Stimulated activated CD8-positive, alpha-beta memory T cell treated with anti-CD3 and anti-CD28 coated beads, Interleukin-2, amount 100 ng/mL, for 1 hour (primary cell): ENCODE measurements around the gene P2RX4.
"Not testable (repeated sequence)": the region's sequence is repeated elsewhere in the genome, so short reads cannot be mapped to it uniquely, and the experiment has no call there.

Experiments used
- DNase-seq, 2 donors: peaks; one replicate each; pipeline ENCODE4 v3.0.0-alpha.2; 2020; ENCODE audit warnings: low read depth in 2 of 2

P2RX4 gene

DNA sequence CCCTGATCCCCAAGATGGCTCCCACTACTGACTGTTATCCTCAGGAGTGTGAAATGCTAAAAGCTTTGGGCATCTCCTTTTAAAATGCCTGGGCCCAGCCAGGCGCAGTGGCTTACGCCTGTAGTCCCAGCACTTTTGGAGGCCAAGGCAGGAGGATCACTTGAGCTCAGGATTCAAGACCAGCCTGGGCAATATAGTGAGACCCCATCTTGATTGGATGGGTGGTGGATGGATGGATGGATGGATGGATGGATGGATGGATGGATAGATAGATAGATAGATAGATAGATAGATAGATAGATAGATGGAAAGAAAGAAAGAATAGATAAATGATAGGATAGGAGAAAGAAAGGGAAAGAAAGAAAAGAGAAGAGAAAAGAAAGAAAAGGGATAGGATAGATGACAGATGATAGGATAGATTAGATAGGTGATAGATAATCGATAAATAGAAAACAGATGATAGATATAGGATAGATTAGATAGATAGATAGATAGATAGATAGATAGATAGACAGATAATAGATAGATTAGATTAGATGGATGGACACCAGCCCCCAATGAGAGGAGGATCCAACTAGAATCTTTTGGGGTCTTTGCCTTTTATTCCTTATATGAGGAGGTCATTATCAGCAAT, 9.5 kb downstream of the P2RX4 start:
- DNase-seq: no peak

DNA sequence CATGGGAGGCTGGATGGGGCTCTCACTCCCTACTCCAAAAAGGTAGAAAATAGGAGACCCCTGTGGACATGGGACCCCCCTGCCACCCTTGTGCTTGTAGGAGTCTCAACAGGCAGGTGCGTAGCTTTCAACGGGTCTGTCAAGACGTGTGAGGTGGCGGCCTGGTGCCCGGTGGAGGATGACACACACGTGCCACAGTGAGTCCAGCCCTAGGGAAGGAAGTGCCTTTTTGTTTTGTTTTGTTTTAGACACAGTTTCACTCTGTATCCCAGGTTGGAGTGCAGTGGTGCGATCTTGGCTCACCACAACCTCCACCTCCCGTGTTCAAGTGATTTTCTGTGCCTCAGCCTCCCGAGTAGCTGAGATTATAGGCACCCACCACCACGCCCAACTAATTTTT, 12.9 kb downstream of the P2RX4 start:
- no peak for DNase-seq

DNA sequence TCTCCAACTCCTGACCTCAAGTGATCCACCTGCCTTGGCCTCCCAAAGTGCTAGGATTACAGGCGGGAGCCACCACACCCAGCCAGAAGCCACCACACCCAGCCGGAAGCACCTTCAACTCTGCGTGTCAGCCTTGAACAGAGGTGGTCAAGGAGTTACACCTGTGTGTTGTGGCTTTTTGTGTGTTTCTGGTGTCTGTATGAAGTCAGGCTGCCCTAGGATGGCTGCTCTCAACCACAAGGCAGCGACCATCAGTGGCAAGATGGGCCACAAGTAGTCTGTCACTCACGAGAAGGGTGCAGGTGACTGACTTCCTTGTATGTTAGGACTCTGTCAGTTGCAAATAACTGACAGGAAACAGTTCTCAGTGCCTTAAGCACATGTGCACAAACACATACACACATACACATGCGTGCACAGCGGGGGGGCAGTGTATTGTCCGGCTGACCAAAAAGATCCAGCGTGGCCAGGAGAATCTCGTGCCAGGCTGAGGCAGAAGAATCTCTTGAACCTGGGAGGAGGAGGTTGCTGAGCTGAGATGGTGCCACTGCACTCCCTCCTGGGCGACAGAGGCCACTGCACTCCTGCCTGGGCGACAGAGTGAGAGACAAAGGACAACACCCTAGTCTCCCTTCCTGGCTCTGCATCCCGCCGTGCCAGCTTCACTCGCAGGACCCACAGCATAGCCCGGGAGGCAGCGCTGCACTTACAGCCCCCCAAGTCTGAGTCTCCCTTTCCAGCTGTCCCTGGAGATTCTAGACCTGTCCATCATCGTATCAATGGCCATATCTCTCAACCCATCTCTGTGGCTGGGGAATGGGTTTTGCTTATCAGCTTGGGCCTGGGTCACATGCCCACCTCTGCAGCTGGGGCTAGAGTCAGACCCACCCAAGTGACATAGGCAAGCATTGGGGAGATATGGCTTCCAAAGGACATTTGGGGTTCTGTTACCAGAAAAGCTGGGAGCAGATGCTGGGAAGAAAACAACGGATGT, 13.7 kb downstream of the P2RX4 start:
- no peak for DNase-seq

DNA sequence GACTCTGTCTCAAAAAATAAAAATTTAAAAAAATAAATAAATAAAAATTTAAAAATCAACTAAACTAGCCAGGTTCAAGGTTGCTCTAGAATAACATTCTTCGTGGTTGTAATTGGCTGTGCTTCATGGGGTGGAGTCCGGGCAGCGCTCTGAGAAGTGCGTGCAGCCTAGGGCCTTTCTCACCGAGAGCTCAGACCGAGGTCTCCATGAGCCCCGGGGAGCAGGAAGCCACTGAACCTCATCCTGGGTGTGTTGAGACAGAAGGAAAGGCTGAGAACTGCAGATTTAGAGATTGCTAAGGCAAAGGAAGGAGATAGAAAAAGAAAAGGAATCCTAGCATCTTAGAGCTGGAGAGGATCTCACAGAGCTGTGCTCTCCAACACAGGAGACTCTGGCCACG, 14.7 kb downstream of the P2RX4 start:
- DNase-seq: no peak

DNA sequence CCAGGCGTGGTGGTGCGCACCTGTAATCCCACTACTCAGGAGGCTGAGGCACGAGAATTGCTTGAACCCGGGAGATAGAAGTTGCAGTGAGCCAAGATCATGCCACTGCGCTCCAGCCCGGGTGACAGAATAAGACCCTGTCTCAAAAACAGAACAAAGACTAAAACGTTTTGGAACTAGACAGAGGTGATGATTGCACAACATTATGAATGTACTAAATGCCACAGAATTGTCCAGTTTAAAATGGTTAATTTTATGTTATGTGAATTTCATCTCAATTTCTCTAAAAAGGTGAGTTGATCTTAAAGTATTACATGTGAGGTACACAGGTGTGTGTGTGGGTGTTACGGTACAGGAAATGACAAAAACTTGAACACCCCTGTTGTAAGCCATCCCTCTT, 16.5 kb downstream of the P2RX4 start:
- DNase-seq: no peak

DNA sequence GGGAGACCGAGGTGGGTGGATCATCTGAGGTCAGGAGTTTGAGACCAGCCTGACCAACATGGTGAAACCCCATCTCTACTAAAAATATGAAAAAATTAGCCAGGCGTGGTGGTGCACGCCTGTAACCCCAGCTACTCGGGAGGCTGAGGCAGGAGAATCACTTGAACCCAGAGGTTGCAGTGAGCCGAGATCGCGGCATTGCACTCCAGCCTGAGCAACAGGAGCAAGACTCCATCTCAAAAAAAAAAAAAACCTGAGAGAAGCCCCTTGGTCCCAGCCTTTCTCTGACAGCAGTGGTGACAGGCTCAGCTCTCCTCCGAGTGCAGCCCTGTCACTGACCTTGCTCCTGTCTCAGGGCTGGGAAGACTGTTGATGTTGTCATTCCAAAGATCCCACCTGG, 16.9 kb downstream of the P2RX4 start:
- not testable (repeated sequence) for DNase-seq

GRCh38 chr12:121227294-121227693, 17.4 kb downstream of the P2RX4 start:
- no peak for DNase-seq

GRCh38 chr12:121228919-121229665, 19.2 kb downstream of the P2RX4 start:
- DNase-seq: no peak

- peak; percentile 15 to 36 for DNase-seq
Observed at GRCh38 chr12:121229826-121230537, 20.1 kb downstream of the P2RX4 start.

GRCh38 chr12:121230538-121230907, 20.6 kb downstream of the P2RX4 start:
- DNase-seq: no peak

- no peak for DNase-seq
Observed at GRCh38 chr12:121232163-121232562, 22.2 kb downstream of the P2RX4 start.

GRCh38 chr12:121232977-121233627, 23.2 kb downstream of the P2RX4 start:
- DNase-seq: no peak

GRCh38 chr12:121233628-121234020, 23.7 kb downstream of the P2RX4 start:
- DNase-seq: no peak

DNA sequence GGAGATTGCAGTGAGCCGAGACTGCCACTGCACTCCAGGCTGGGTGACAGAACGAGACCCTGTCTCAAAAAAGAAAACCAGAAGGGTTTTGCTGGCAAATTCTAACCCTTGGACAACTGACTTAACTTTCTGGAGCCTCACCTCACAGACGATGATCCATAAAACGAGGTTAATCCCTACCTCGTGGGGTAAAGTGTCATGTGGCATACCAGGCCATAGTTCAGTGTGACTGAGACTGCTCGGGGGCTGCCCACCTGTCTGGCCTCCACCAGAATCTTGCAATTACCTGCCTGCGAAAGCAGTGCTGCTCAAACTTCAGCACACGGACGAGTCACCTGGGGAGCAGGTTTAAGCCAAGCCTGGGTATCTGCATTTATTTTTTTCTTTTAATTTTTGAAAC, 26.8 kb downstream of the P2RX4 start:
- DNase-seq: no peak

DNA sequence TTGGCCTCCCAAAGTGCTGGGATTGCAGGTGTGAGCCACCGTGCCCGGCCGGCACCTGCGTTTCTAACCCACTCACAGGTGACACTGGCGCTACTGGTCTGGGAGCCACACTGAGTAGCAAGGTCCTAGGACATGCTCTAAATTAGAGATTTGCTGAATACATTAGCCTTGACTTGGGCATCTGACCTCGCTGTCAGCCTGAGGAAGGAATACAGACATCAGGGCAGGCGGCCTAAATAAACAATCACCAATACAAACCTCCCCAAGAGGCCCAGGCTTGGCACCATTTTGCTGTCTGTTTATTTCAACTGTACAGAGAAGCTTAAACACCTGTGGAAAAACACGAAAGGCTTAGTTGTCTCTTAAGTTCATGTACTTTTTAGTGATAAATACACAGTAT, 27.5 kb downstream of the P2RX4 start:
- DNase-seq: no peak

- DNase-seq: no peak
Observed at GRCh38 chr12:121238086-121238485, 28.2 kb downstream of the P2RX4 start.

GRCh38 chr12:121238604-121239350, 28.8 kb downstream of the P2RX4 start:
- DNase-seq: no peak

DNA sequence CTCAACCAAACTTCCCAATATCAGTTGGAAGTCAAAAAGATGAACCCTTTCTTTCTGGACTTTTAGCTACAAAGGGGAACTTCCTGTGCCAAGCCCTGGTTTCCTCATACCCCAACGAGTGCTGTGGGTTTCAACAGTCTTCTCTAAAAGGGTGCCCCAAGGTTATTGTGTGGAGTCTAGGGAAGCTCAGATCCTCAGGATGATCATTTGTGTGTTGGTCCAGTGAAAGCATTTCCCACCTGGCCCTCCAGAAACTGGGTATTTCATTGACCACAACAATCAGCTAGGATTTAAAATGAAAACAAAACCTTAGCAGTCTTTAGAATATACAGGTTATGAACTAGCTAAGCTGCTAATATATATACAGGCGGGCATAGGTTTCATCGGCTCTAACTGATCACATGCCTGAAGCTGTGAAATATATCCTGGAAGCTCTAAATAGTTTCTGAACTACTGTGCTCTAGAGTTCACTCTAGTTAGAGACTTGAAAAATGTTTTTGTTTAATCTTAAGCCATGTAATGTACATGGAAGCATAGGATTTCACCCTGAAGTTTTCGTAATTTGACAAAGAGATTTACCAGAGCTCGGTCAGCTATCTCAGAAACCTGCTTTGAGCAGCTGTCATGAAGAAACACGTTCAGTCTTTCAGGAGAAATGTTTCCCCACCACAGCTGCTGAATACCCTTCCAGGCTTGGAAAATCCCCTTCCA, 29.6 kb downstream of the P2RX4 start:
- no peak for DNase-seq

DNA sequence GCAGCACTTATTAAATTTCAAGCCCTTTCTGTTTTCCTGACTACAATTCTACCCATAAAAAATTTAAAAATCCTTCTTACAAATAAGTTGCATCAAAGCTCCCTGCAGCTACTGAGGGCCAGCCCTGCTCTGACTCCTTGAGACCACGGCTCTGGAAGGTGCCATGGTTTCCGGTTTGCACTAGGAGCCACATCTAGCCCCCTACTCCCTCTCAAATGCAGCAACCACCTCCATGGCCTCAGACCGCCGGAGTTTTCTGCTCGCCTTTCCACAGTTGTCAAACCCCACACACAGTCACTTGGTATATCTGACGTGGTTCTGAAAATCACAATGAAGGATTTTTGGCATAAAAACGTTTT, 30.1 kb downstream of the P2RX4 start:
- DNase-seq: no peak

GRCh38 chr12:121240484-121241101, 30.7 kb downstream of the P2RX4 start:
- peak; percentile 83 to 85 for DNase-seq
